Measurements from ENCODE around the gene NLRP14. TPM values are rescaled to one million over a fixed set of nuclear protein-coding genes. Genes with fewer than 3 reads are reported as not detected.

Gene NLRP14, protein sequence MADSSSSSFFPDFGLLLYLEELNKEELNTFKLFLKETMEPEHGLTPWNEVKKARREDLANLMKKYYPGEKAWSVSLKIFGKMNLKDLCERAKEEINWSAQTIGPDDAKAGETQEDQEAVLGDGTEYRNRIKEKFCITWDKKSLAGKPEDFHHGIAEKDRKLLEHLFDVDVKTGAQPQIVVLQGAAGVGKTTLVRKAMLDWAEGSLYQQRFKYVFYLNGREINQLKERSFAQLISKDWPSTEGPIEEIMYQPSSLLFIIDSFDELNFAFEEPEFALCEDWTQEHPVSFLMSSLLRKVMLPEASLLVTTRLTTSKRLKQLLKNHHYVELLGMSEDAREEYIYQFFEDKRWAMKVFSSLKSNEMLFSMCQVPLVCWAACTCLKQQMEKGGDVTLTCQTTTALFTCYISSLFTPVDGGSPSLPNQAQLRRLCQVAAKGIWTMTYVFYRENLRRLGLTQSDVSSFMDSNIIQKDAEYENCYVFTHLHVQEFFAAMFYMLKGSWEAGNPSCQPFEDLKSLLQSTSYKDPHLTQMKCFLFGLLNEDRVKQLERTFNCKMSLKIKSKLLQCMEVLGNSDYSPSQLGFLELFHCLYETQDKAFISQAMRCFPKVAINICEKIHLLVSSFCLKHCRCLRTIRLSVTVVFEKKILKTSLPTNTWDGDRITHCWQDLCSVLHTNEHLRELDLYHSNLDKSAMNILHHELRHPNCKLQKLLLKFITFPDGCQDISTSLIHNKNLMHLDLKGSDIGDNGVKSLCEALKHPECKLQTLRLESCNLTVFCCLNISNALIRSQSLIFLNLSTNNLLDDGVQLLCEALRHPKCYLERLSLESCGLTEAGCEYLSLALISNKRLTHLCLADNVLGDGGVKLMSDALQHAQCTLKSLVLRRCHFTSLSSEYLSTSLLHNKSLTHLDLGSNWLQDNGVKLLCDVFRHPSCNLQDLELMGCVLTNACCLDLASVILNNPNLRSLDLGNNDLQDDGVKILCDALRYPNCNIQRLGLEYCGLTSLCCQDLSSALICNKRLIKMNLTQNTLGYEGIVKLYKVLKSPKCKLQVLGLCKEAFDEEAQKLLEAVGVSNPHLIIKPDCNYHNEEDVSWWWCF
- total RNA-seq (2022; extraction: Qiagen RNA extraction), result not detected in 5 replicates

DNA sequence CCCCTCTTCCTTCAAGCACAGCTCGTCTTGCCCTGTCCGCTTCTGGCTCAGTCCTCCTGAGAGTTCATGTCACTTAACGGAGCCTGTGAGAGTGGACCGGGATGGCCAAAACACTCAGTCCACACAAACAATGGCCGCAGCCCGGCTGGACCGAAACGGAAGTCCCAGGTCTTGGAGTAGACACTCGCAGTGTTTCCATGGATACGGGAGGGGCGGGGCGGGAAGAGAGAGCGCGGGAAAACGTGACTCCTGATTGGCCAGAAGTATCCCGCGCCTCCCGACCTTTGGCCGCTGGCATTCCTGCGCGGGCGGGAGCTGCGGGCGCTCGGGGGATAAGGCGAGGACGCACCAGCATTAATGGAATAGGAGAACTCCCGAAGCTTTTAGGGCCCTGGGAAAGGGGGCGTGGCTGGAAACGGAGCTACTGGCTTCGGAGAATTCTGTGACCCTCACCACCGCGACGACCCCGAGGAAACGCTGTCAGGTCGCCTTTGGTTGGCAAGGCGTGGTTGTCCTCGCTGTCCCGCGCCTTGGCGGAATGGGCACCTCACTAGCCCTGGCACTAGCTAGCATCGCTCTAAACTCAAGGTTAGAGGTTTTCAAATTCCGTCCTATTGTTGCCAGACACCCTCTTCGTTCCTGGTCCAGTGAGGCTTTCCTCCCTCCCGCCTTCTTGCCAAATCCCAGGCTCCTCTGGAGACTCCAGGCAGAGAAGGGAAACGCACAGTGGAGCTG is at the start of gene NLRP14, which contains the start of gene ZNF214:
TSS of gene NLRP14 (plus strand) at position 297 of the 735 bp plus-strand sequence. CDS start 18,108 bp downstream, outside the sequence.
TSS of gene ZNF214 (minus strand) at position 164 of the 735 bp plus-strand sequence. CDS start 17,511 bp downstream, outside the sequence.

DNA sequence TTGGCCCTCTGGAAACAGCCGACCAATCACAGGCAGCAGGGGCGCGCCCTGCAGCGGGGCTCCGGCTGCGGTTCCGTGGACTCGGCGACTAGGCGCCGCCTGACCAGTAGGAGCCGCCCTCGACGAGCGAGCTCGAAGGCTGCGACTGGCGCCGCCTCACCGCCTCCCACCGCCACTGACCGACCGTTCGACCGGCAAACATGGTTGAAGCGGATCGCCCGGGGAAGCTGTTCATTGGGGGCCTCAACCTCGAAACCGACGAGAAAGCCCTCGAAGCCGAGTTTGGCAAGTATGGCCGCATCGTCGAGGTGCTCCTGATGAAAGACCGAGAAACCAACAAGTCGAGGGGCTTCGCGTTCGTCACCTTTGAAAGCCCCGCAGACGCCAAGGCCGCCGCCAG is 68.6 kb downstream of the NLRP14 start, which contains the start of gene RBMXL2:
TSS of gene RBMXL2 (plus strand) at position 78 of the 400 bp plus-strand sequence. CDS start at position 201, 123 bp downstream.

Other genes starting within 250 kb of the NLRP14 start
- 0.03 TPM in 1 of 5 replicates, not detected in the others for gene OR2AG2, start 248.5 kb upstream of the NLRP14 start, total RNA-seq (2022; extraction: Qiagen RNA extraction)
- not detected in 5 replicates for gene OR2AG1, start 237.5 kb upstream of the NLRP14 start, total RNA-seq (2022; extraction: Qiagen RNA extraction)
- not detected in 5 replicates for gene OR6A2, start 220.8 kb upstream of the NLRP14 start, total RNA-seq (2022; extraction: Qiagen RNA extraction)
- gene OR10A5, start 174.8 kb upstream of the NLRP14 start, total RNA-seq (2022; extraction: Qiagen RNA extraction), result not detected in 5 replicates
- gene OR10A2, start 157.4 kb upstream of the NLRP14 start, total RNA-seq (2022; extraction: Qiagen RNA extraction), result not detected in 5 replicates
- gene OR10A4, start 143.9 kb upstream of the NLRP14 start, total RNA-seq (2022; extraction: Qiagen RNA extraction), result not detected in 5 replicates
- gene OR2D2, start 128.0 kb upstream of the NLRP14 start, total RNA-seq (2022; extraction: Qiagen RNA extraction), result not detected in 5 replicates
- gene OR2D3, start 99.5 kb upstream of the NLRP14 start, total RNA-seq (2022; extraction: Qiagen RNA extraction), result not detected in 5 replicates
- 0.82 to 1.2 TPM (median 0.95 TPM) in 5 replicates for gene ZNF215, start 94.1 kb upstream of the NLRP14 start, total RNA-seq (2022; extraction: Qiagen RNA extraction)
- gene ZNF214, start 133 bp upstream of the NLRP14 start, total RNA-seq (2022; extraction: Qiagen RNA extraction), result 0.56 to 0.98 TPM (median 0.79 TPM) in 5 replicates
- not detected in 5 replicates for gene RBMXL2, start 68.5 kb downstream of the NLRP14 start, total RNA-seq (2022; extraction: Qiagen RNA extraction)
- 0.11 to 0.23 TPM (median 0.14 TPM) in 5 replicates for gene SYT9, start 231.4 kb downstream of the NLRP14 start, total RNA-seq (2022; extraction: Qiagen RNA extraction)